Measurements from ENCODE around the gene NCS1. TPM values are rescaled to one million over a fixed set of nuclear protein-coding genes. Genes with fewer than 3 reads are reported as not detected.

NCS1 gene
- total and polyA plus RNA-seq, 9 of the 15 experiments (the other 6 are each of a cell fraction or from before 2014, with no cell fraction given): 0.28 to 27.0 (median 9.6) TPM

GRCh38 chr9:130139251-130139650, 33.0 kb upstream of the NCS1 start:
- H3K9me3 ChIP-seq (replicated peaks; ENCODE audit: control insufficient read depth, insufficient read depth, low read depth, low read length): no peaks in the 10 kb centered on the region
- intact Hi-C loops (cut with micrococcal nuclease) (no loop called here), in situ Hi-C loops (cut with MboI) (loop anchor here (25.0 kb wide), 1 partner anchor 548 kb away; the partner anchor contains the start of gene EXOSC2)
- H3K27ac ChIP-seq (ENCODE audit: extremely low read depth, low read depth, low read length): no peak overlapping the region
- H3K9me1 ChIP-seq (ENCODE audit: control insufficient read depth, insufficient read depth, low read length): peaks cover 6% of the 10 kb centered on the region
- TF ChIP-seq CREM (IDR thresholded peaks at IDR 0.05; ENCODE audit: low read depth) (no peak), MLLT1 (IDR thresholded peaks at IDR 0.05) (0 out of 4 replicates have a peak, but pooled peaks of 1 of the 2 experiments have one; percentile 10)
- H4K20me1 ChIP-seq (replicated peaks; ENCODE audit: control insufficient read depth, insufficient read depth, low read length): no peaks in the 10 kb centered on the region
- WGBS (ENCODE audit: insufficient coverage, low coverage, missing lambda C conversion rate): 87% methylated on average over 10 of the region's 10 CpGs
- peaks cover 34 to 42% of the 10 kb centered on the region in 2 experiments for H3K4me1 ChIP-seq (replicated peaks in 1 of 2; ENCODE audit: control insufficient read depth in 2 of 2, insufficient read depth in 2 of 2, low read length in 2 of 2)
- CTCF ChIA-PET (ENCODE audit: low intra/inter-chr PET ratio): no interaction called here
- H3K4me2 ChIP-seq (ENCODE audit: insufficient read depth, low read length): no peak overlapping the region
- no TSS peak for BruUV-seq (replicated peaks)
- ATAC-seq (no peak), DNase-seq (ENCODE audit: extremely low read depth in 1 of 4, low spot score in 3 of 4) (no peak), FAIRE-seq (no peak)
- H3K36me3 ChIP-seq (ENCODE audit: control insufficient read depth, insufficient read depth, low read length): peaks cover 4% of the 10 kb centered on the region; the same call in 2 of the 3 replicates
- 0 out of 4 replicates have a peak overlapping the region, but pooled peaks of 1 of the 2 experiments have one; percentile 19 for H3K9ac ChIP-seq (ENCODE audit: insufficient read depth in 1 of 2, low read depth in 2 of 2, low read length in 2 of 2)
- no peak overlapping the region for H2AFZ ChIP-seq (ENCODE audit: low read depth, low read length)
- H3K79me2 ChIP-seq (ENCODE audit: control insufficient read depth, insufficient read depth, low read length): no peaks in the 10 kb centered on the region
- H3K27me3 ChIP-seq (ENCODE audit: control insufficient read depth in 2 of 2, insufficient read depth in 2 of 2, low read length in 2 of 2): no peaks in the 10 kb centered on the region; a peak in 1 of 5 replicates
- POLR2A ChIA-PET: interaction anchor here (0.8 kb wide), 1 partner anchor 15 kb away, joined by 3 read pairs; no protein-coding TSS in a partner anchor
- H3K4me3 ChIP-seq: no peak overlapping the region

GRCh38 chr9:130140706-130141105, 31.5 kb upstream of the NCS1 start:
- ChIA-PET CTCF (ENCODE audit: low intra/inter-chr PET ratio) (interaction anchor here (0.6 kb wide), 1 partner anchor 27 kb away, joined by 3 read pairs; no protein-coding TSS in a partner anchor), POLR2A (interaction anchor here (0.7 kb wide), 1 partner anchor 55 kb away, joined by 3 read pairs; no protein-coding TSS in a partner anchor)
- no TSS peak for BruUV-seq (replicated peaks)
- FAIRE-seq (no peak), ATAC-seq (no peak), DNase-seq (ENCODE audit: extremely low read depth in 1 of 4, low spot score in 3 of 4) (no peak)
- Histone ChIP-seq H3K9me1 (ENCODE audit: control insufficient read depth, insufficient read depth, low read length) (peaks cover 6% of the 10 kb centered on the region), H3K4me3 (no peak overlapping the region), H3K79me2 (ENCODE audit: control insufficient read depth, insufficient read depth, low read length) (no peaks in the 10 kb centered on the region), H3K27me3 (ENCODE audit: control insufficient read depth in 2 of 2, insufficient read depth in 2 of 2, low read length in 2 of 2) (no peaks in the 10 kb centered on the region; a peak in 1 of 5 replicates), H3K36me3 (ENCODE audit: control insufficient read depth, insufficient read depth, low read length) (peaks cover 4% of the 10 kb centered on the region; the same call in 2 of the 3 replicates), H3K9me3 (replicated peaks; ENCODE audit: control insufficient read depth, insufficient read depth, low read depth, low read length) (no peaks in the 10 kb centered on the region), H3K4me2 (ENCODE audit: insufficient read depth, low read length) (no peak overlapping the region), H3K4me1 (replicated peaks in 1 of 2; ENCODE audit: control insufficient read depth in 2 of 2, insufficient read depth in 2 of 2, low read length in 2 of 2) (peaks cover 34 to 46% of the 10 kb centered on the region in 2 experiments), H3K9ac (ENCODE audit: insufficient read depth in 1 of 2, low read depth in 2 of 2, low read length in 2 of 2) (no peak overlapping the region), H4K20me1 (replicated peaks; ENCODE audit: control insufficient read depth, insufficient read depth, low read length) (no peaks in the 10 kb centered on the region), H3K27ac (ENCODE audit: extremely low read depth, low read depth, low read length) (no peak overlapping the region), H2AFZ (ENCODE audit: low read depth, low read length) (no peak overlapping the region)
- in situ Hi-C loops (cut with MboI) (loop anchor here (25.0 kb wide), 1 partner anchor 547 kb away; the partner anchor contains the start of gene EXOSC2), intact Hi-C loops (cut with micrococcal nuclease) (no loop called here)
- 79% methylated on average over 10 of the region's 10 CpGs for WGBS (ENCODE audit: insufficient coverage, low coverage, missing lambda C conversion rate)
- no peak for TF ChIP-seq KAT8 (IDR thresholded peaks at IDR 0.05; ENCODE audit: low read depth)
- no peak for TF ChIP-seq TCF7 (IDR thresholded peaks at IDR 0.05; ENCODE audit: borderline replicate concordance)
- no peak for TF ChIP-seq MTA1 (IDR thresholded peaks at IDR 0.05; ENCODE audit: borderline replicate concordance)
- no peak for TF ChIP-seq HBP1 (CRISPR knock-in tag; IDR thresholded peaks at IDR 0.05)
- no peak for TF ChIP-seq RNF219 (CRISPR knock-in tag; IDR thresholded peaks at IDR 0.05)
- no peak for TF ChIP-seq ZNF655 (CRISPR knock-in tag; IDR thresholded peaks at IDR 0.05)
- TF ChIP-seq NFYB (IDR thresholded peaks at IDR 0.05; ENCODE audit: extremely low read depth, insufficient read length): no peak

Measured in K562 (cell line).